ENCODE measurements around the gene LNP1.
A peak's percentile ranks its signal among the peaks of the same experiment; 100 is the strongest.
"Not testable (repeated sequence)": the region's sequence is repeated elsewhere in the genome, so short reads cannot be mapped to it uniquely, and the experiment has no call there.

LNP1 gene

DNA sequence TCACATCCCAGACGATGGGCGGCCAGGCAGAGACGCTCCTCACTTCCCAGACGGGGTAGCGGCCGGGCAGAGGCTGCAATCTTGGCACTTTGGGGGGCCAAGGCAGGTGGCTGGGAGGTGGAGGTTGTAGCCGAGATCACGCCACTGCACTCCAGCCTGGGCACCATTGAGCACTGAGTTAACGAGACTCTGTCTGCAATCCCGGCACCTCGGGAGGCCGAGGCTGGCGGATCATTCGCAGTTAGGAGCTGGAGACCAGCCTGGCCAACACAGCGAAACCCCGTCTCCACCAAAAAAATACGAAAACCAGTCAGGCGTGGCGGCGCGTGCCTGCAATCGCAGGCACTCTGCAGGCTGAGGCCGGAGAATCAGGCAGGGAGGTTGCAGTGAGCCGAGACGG is 77.2 kb downstream of the LNP1 start:
- not testable (repeated sequence) for DNase-seq (ENCODE audit: low read depth)

DNA sequence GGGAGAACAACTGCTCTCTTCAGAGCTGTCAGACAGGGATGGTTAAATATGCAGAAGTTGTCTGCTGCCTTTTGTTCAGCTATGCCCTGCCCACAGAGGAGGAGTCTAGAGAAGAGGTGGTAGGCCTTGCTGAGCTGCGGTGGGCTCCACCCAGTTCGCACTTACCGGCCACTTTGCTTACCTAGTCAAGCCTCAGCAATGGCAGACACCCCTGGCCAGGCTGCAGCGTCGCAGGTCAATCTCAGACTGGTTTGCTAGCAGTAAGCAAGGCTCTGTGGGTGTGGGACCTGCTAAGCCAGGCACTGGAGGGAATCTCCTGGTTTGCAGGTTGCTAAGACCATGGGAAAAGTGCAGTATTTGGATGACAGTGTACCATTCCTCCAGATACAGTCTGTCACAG is 78.7 kb downstream of the LNP1 start:
- no peak for DNase-seq (ENCODE audit: low read depth)

DNA sequence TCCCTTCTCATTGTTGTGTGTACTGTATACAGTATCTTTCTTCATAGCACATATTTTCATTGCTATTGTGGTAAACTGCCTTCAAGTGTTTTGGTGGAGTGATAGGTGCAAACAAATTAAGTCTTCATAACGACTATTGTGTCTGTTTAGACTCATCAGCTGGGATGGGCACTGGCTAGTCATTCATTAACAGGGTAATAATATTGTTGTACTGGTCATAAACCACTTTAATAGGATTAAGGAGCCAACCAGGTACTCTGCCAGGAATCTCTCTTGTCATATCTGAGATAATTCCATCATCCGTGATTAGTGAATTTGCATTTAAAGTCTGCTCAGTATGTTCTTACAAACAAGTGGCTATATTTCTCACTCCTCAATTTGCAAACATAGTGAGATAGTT is 80.8 kb downstream of the LNP1 start:
- DNase-seq (ENCODE audit: low read depth) = no peak

DNA sequence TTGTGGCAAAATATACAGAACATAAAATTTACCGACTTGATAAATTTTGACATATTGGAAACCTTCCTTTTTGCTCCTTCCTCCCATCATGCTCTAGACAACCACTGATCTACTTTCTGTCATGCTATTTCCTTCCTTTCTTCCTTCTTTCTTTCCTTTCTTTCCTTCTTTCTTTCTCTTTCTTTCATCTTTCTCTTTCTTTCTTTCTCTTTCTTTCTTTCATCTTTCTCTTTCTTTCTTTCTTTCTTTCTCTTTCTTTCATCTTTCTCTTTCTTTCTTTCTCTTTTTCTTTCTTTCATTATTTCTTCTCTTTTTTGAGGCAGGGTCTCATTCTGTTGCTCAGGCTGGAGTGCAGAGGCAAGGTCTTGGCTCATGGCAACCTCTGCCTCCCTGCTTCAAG is 82.2 kb downstream of the LNP1 start:
- no peak for DNase-seq (ENCODE audit: low read depth)

DNA sequence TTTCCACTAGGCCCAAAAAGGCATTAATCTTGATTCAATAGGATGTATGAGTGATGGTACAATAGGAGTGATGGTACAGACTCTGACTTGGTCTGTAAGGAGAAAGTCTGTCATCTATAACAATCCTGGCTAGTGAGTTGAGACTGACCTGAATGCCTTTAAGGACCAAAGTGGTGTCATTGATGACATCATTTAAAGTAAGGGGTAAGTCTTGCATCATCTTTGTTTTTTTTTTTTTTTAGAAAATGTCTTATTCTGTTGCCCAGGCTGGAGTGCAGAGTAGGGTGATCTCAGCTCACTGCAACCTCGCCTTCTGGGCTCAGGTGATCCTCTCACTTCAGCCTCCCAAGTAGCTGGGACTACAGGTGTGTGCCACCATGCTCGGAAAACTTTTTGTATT is 85.5 kb downstream of the LNP1 start:
- no peak for DNase-seq (ENCODE audit: low read depth)

DNA sequence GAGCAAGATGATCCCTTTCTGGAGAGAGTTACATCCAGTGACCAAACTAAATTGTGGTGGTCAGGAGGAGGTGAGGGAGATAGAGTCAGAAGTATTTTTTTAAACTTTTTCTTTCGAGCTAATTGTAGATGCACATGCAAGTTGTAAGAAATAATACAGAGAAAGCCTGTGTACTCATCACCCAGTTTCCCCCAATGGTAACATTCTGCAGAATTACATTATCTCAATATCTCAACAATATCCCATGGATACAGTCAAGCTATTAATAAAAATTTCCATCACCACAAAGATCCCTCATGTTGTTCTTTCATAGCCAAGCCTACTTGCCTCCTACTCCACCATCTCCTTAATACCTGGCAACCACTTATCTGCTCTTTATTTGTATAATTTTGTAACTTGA is 87.8 kb downstream of the LNP1 start:
- no peak for DNase-seq (ENCODE audit: low read depth)

DNA sequence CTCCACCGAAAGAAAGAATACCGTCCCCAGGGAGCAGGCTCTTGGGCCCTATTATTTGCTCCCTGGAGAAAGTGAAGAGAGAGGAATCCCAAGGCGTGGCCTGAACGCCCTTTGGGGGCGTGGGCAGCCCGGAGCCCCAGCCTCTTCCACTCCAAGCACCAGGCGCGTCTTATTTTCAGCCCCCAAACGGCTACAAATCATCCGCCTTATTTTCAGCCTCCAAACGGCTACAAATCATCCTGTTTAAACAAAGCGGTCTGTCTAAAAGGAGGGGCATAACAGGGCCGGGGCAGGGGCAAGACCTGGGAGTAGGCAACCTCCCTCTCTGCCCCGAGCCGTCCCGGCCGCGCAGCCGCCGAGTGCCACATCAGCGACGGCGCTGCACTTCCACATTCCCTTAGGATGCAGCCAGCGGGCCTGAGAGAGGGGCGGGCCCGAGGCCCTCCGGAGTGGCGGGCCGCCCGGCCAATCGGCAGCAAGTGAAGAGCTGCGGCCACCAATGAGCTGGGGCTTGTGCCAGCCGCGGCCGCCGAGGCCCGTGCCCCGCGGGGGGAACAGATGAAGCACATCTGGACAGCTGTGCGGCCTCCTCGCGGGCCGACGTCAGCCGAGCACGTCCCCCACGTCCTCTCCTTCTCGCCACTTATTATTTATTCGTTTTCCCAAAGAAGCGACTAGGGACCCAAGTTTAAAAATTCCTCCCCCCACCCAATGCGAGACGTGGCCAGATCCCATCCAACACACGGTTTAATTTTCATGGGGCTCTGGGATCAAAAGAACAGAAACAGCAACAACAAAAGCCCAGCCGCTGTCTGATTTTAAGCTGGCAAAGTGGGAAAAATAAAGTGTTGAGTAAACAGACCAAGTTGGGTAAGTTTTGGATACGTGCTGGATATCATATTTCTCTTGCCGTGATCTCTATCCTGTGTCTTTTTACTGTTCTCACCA is 91.0 kb downstream of the LNP1 start, which contains the start of gene TMEM45A:
Gene TMEM45A, plus strand, starts transcription at position 561 of the 948 bp plus-strand sequence. CDS start 62,593 bp downstream, outside the sequence.
- DNase-seq (ENCODE audit: low read depth) = peak; percentile 76

DNA sequence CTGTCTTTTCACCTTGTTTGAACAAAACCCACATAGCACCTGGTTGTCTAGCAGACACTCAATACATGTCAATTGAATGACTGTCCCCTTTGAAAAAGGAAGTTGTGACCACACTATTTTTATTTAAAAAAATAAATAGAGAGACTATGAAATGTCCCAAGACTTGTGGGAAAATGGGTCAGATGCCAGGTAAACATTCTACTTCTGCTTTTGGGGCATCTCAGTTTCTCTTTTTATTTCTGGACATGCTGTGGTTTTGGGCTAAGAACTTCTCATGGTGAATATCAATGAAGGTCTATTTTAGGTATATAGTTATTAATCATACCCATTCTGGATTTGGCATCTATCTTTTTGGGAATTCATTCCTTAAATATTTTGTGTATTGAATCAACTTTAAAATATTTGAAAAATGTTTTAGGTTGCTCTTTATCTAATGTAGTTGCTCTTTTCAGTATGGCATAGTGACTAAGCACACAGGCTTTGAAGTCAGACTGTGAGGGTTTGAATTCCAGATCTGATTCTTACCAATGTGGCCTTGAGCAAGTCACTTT is 95.4 kb downstream of the LNP1 start:
- DNase-seq (ENCODE audit: low read depth) = peak; percentile 58

DNA sequence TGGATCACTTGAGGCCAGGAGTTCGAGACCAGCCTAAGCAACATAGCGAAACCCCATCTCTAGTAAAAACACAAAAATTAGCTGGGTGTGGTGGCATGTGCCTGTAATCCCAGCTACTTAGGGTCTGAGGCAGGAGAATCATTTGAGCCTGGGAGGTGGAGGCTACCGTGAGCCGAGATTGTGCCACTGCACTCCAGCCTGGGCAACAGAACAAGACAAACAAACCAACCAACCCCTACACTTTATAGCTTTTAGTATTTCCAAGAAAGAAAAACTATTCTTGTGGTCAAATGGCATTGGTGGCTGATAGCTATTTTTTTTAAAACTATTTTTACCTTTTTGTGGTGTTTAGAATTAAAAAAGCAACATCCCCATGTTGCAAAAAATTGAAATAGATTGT is 98.3 kb downstream of the LNP1 start:
- no peak for DNase-seq (ENCODE audit: low read depth)

DNA sequence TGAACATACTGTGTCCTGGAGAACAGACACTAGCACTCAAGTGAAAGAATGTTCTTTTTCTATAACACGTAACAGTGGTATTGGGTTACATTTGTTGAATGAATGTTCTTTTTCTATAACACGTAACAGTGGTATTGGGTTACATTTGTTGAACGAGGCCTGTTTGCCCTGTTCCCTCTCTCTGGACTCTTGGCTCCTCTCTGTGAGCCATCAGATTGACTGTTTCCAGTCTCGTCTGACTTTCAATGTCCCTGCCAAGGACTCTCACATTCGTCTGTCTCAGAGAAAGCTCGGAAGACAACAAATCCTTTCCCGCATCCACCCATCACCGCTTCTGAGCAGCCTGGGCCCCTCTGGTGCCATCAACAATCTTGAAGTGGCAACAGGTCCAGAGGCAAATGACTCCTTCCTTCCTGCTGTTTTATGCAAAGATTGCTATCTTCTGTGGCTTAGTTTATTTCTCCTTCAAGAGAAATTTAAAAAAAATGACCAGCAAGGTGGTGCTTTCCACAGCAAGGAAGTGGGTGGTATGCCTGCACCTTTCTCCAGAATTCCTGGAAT is 99.1 kb downstream of the LNP1 start:
- no peak for DNase-seq (ENCODE audit: low read depth)

DNA sequence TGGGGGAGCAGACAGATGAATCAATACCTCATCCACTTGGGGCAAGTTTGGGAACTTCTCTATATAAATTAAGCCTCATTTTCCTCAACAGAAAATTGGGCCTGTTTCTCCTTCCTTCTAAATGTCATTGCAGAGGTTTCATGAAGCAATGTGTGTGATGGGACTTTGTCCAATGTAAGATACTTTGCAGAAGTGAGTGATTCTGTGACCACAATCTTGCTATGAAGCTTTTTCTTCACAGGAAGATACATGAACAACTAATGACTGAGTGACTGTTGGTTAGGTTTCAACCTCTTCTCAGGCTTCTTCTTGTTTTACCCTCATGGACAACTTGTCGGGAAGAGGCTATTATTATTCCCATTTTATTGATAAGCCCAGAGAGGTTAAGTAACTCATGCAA is 102.1 kb downstream of the LNP1 start:
- no peak for DNase-seq (ENCODE audit: low read depth)

Measured in non-pigmented ciliary epithelial cell (primary cell).